GM23248 (cell line): Measurements from ENCODE around the gene WNK2.

ENCODE experiments used
- EZH2 ChIP-seq: fragments of 200-600 bp; sonication (generic); IDR thresholded peaks from 2 replicates; pipeline ENCODE4 v1.6.1; 2018; ENCODE audit warnings: antibody characterized with exemption, mild to moderate bottlenecking; ENCODE audit not compliant: insufficient read depth, poor library complexity, severe bottlenecking
- EZH2phosphoT487 ChIP-seq: fragments of 200-600 bp; sonication (generic); IDR thresholded peaks from 2 replicates; pipeline ENCODE4 v1.6.1; 2018; ENCODE audit warnings: antibody characterized with exemption, moderate library complexity, mild to moderate bottlenecking, low read depth; ENCODE audit not compliant: insufficient read depth

DNA sequence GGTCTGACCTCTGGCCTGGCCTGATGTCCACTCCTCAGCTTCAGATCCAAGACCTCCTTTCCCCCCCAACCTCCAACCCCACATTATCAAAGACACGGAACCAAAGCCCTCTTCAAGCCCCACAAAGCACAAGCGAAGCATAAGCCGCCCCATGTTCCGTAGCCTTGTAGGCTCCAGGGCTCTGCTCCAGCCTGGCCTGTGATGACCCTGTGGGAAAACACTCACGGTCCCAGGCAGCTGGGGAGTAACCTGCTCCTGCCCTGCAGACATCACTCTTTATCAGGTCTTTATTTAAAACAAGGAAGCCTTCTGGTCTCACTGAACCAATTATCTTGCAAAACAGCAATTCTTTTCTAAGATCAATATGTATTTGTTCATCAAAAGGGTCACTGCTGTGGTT is 15.4 kb upstream of the WNK2 start:
- TF ChIP-seq EZH2 (no peak), EZH2phosphoT487 (no peak)
